GM21576 (cell line): ENCODE results near the gene KIF18A.

Experiments used
- ATAC-seq: cut with Tn5 transposase; IDR thresholded peaks from one replicate; pipeline ENCODE4 v1.9.1; 2021; ENCODE audit warnings: mild to moderate bottlenecking, moderate library complexity; ENCODE audit not compliant: unreplicated experiment

The KIF18A gene

DNA sequence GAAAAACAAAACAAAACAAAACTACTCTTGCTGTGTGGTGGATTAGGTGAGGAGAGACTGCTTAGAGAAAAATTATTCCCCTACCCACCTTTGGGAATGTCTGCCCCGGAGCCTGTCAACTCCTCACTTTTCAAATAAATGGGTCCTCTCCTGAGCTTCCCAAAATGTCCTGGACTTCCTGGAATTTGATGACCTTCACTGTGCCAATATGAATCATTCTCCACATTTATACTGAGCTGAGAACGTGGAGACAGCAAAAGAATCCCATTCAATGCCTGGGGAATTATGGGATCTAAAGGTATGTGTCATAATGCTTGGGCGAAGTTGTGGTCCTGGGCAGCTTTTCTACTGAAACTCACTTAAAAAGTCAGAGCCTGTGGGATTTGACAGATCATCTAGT lies 136.8 kb downstream of the KIF18A start:
- ATAC-seq = no peak
